Pancreas (tissue), 10 donors: ENCODE results near the gene CLNK. TPM values are rescaled to one million over a fixed set of nuclear protein-coding genes. Genes with fewer than 3 reads are reported as not detected.

ENCODE experiments used
- ATAC-seq, 4 donors: fragments of 200-7000 bp; cut with Tn5 transposase; one replicate each; pipeline versions ENCODE4 v1.8.0 to v1.9.1; 2020; ENCODE audit warnings: mild to moderate bottlenecking in 4 of 4, moderate library complexity in 4 of 4
- DNase-seq, 6 donors: peaks; one replicate each; pipeline ENCODE4 v3.0.0-alpha.2; 2020
- FAIRE-seq: peaks from 2 replicates; lab custom pipeline; 2012; peaks lifted over from hg19 to GRCh38; lab: Jason Lieb, UNC
- H3K27ac ChIP-seq, 4 donors: fragments of 200-600 bp; sonication (generic); 1 replicate in 3 of 4; 2 replicates in 1 of 4; pipeline versions ENCODE4 v1.5.0 to v1.8.0; 2020
- H3K27me3 ChIP-seq, 4 donors: fragments of 200-600 bp; one replicate each; pipeline ENCODE4 v1.8.0; 2021
- H3K36me3 ChIP-seq, 3 donors: fragments of 200-600 bp; sonication (generic) in 1 of 3; one replicate each; pipeline versions ENCODE4 v1.5.0 to v1.8.0; 2020 to 2021
- H3K4me1 ChIP-seq, 3 donors: fragments of 200-600 bp; one replicate each; pipeline ENCODE4 v1.8.0; 2021
- H3K4me3 ChIP-seq, 4 donors: fragments of 200-600 bp; sonication (generic) in 2 of 4; one replicate each; pipeline versions ENCODE4 v1.5.0 to v1.8.0; 2020 to 2021
- H3K9me3 ChIP-seq, 4 donors: fragments of 200-600 bp; one replicate each; pipeline ENCODE4 v1.8.0; 2021
- WGBS, 2 donors: extraction: QIAGEN DNeasy Blood & Tissue Kit; methylation state at CpG; one replicate each; pipeline ENCODE4 v1.1.7; 2013; 5-methylcytosine and 5-hydroxymethylcytosine counted together
- intact Hi-C, 3 donors: fragments of 100-400 bp; cut with DNase I; formaldehyde crosslinking; loops; one replicate each; pipeline versions ENCODE4 v1.11.1 to v1.14.2; 2022
- polyA plus RNA-seq, 2 donors: library from polyadenylated mRNA; stranded (reverse); fragments of 200-250 nt; gene quantifications; one replicate each; pipeline ENCODE4 v1.2.3, GENCODE V29; 2013
- total RNA-seq, 6 donors: library from RNA; stranded (reverse); fragmentation: NEBNext Ultra II Directional in 4 of 6; extraction: Animal tissue kit (Norgen Biotek cat#: 25700) in 4 of 6; gene quantifications; one replicate each; pipeline versions ENCODE4 v1.2.1 to v1.2.4, GENCODE V29; 2021 to 2023
- TF ChIP-seq, protein P1 (sequence below), 4 donors: fragments of 200-600 bp; sonication (generic) in 3 of 4; IDR thresholded peaks; one replicate each; pipeline versions ENCODE4 v1.5.0 to v1.8.0; 2021; ENCODE audit warnings: antibody characterized with exemption in 4 of 4
- donor health status: healthy with polysubstance abuse.
- donor health status: DM: no; HTN: no; CAD: no; lungs with moderate emphysema.
- donor health status: DM: no; HTN: no; CAD: no.
- donor health status: control.
- donor health status: control.
- donor health status: Bipolar disorder and iron deficiency.
- donor health status: DM: yes; HTN: yes; CAD: no.
- donor health status: DM: no; HTN: no; CAD: no.
- donor health status: DM: no; HTN: no; CAD: no.
- donor health status: DM: yes; HTN: yes; CAD: no.

Gene CLNK
- total and polyA plus RNA-seq, 8 donors: 0.02 to 0.19 (median 0.09) TPM; not detected in 2

DNA sequence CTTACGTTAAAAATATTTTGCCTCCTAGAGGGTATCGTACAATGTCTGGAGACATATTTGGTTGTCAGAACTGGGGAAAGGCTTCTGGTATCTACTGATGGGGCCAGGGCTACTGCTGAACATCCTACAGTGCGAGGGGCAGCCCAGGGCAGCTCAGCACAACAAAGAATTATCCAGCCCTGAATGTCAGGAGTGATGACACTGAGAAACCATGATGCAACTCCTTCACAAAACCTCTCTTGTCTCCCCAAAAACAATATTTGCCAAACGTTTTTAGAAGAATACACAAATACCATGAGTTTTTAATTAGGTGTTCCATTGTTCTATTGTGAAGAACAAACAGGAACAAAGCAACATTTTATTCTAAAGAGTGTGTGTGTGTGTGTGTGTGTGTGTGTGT lies 43.4 kb upstream of the CLNK start:
- intact Hi-C loops: no loop called here
- Histone ChIP-seq H3K9me3 (no peaks in the 10 kb centered on the region), H3K27me3 (no peaks in the 10 kb centered on the region), H3K4me3 (no peak overlapping the region), H3K4me1 (no peaks in the 10 kb centered on the region), H3K27ac (no peak overlapping the region), H3K36me3 (no peaks in the 10 kb centered on the region)
- WGBS, 2 donors: 58 to 60% methylated on average over 4 of the region's 4 CpGs
- FAIRE-seq (no peak), ATAC-seq (no peak), DNase-seq (no peak)
- TF ChIP-seq, protein P1, sequence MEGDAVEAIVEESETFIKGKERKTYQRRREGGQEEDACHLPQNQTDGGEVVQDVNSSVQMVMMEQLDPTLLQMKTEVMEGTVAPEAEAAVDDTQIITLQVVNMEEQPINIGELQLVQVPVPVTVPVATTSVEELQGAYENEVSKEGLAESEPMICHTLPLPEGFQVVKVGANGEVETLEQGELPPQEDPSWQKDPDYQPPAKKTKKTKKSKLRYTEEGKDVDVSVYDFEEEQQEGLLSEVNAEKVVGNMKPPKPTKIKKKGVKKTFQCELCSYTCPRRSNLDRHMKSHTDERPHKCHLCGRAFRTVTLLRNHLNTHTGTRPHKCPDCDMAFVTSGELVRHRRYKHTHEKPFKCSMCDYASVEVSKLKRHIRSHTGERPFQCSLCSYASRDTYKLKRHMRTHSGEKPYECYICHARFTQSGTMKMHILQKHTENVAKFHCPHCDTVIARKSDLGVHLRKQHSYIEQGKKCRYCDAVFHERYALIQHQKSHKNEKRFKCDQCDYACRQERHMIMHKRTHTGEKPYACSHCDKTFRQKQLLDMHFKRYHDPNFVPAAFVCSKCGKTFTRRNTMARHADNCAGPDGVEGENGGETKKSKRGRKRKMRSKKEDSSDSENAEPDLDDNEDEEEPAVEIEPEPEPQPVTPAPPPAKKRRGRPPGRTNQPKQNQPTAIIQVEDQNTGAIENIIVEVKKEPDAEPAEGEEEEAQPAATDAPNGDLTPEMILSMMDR (IDR thresholded peaks at IDR 0.05): no peak

DNA sequence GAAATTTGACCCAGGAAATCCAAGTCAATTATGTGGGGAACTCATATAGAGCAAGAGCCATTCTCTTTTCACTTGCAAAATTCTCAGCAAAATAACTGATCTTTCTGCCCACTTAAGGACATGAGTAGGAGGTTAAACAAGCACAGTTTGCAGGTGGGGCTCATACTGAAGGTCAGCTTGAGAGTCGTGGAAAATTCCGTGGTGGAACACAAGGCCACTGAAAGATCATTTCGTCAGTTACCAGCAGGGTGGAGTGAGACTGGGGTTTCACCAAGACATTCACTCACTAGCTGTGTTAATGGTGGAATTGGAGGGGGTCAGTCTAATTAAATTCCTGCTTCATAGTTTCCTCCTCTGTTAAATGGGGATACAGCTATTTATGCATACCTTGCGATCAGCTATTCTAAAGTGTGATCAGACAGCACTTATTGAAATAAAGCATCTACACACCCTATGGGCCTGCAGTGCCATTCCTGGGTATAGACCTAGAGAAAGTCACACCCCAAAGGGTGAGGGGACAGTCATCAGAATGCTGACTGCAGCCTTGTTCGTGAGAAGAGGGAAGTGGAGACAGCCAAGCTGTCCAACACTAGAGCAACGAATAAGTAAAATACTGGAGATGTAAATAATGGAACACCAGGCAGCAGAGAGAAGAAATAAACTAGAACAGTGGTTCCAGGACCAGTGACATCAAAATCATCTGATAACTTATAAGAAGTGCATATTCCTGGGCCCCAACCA lies 42.7 kb upstream of the CLNK start:
- 41 to 46% methylated on average over 6 of the region's 6 CpGs for WGBS, 2 donors
- no peaks in the 10 kb centered on the region for H3K9me3 ChIP-seq
- no peak for ATAC-seq
- no peak for FAIRE-seq
- DNase-seq: no peak
- no peaks in the 10 kb centered on the region for H3K4me1 ChIP-seq
- TF ChIP-seq, protein P1 (IDR thresholded peaks at IDR 0.05): no peak
- H3K27me3 ChIP-seq: no peaks in the 10 kb centered on the region
- no peak overlapping the region for H3K27ac ChIP-seq
- no peaks in the 10 kb centered on the region for H3K36me3 ChIP-seq
- intact Hi-C loops: no loop called here
- H3K4me3 ChIP-seq: no peak overlapping the region

DNA sequence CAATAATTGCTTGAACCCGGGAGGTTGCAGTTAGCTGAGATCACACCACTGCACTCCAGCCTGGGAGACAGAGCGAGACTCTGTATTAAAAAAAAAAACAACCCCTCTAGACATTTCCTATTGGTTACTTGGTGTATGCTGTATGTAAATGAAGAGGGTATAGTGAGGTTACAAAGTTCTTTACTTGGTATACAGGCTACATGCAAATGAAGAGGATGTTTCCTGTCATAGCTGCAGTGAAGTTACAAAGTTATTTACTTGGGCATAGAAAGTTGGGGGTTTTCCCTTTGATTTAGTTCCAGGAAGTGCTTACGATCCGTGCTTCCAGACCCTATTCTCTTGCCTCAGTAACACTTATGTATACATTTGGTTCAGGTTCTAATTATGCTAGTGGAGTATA lies 38.4 kb upstream of the CLNK start:
- TF ChIP-seq, protein P1 (IDR thresholded peaks at IDR 0.05): no peak
- no peak overlapping the region for H3K27ac ChIP-seq
- ATAC-seq: no peak
- no peaks in the 10 kb centered on the region for H3K36me3 ChIP-seq
- no peaks in the 10 kb centered on the region for H3K27me3 ChIP-seq
- H3K4me3 ChIP-seq: no peak overlapping the region
- intact Hi-C loops: no loop called here
- WGBS, 2 donors: 50 to 54% methylated on average over 4 of the region's 4 CpGs
- H3K9me3 ChIP-seq: no peaks in the 10 kb centered on the region
- no peak for FAIRE-seq
- no peak for DNase-seq
- no peaks in the 10 kb centered on the region for H3K4me1 ChIP-seq

DNA sequence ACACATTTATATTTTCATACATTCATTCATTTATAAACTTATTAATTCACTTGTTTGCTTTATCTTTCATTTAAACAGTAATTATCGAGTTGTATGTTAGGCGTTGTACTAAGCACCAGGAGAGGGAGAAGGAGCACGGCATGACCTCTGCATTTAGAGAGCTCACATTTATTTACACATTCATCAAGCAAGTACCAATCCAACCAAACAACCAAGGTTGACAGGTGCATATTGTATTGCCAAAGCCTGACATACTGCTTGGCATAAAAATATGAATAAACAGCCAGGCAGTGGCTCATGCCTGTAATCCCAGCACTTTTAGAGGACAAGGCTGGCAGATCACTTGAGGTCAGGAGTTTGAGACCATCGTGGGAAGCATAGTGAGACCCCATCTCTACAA lies 37.0 kb upstream of the CLNK start:
- H3K9me3 ChIP-seq: no peaks in the 10 kb centered on the region
- H3K36me3 ChIP-seq: no peaks in the 10 kb centered on the region
- H3K27ac ChIP-seq: no peak overlapping the region
- ATAC-seq: peak in 2 of 4 donors; percentile 32 to 50
- H3K4me1 ChIP-seq: no peaks in the 10 kb centered on the region
- intact Hi-C loops: no loop called here
- WGBS, 2 donors: 46 to 49% methylated on average over 4 of the region's 4 CpGs
- no peak for DNase-seq
- H3K27me3 ChIP-seq: no peaks in the 10 kb centered on the region
- no peak overlapping the region for H3K4me3 ChIP-seq
- FAIRE-seq: no peak
- TF ChIP-seq, protein P1 (IDR thresholded peaks at IDR 0.05): no peak

DNA sequence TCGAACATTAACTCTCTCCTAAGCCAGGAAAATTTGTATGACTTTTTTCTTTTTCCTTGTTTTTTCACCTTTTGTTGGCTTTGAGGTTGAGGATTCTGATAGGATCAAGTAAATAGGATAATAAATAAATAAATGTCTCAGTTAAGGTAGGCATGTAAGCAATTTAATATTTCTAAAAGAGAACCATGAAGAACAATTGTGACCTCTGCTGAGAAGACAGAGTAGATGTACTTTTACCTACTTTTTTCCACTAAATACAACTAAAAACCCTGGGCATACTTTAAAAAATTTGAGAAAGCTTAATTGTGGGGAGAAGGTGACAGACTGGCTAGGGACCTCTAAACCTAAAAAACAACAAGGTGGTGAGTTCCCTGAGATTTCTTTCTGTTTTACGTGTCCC lies 31.6 kb upstream of the CLNK start:
- ATAC-seq: no peak
- intact Hi-C loops: no loop called here
- no peak for FAIRE-seq

More for the DNA sequence above, 31.6 kb upstream of the CLNK start:
- Histone ChIP-seq H3K4me1 (no peaks in the 10 kb centered on the region), H3K36me3 (no peaks in the 10 kb centered on the region), H3K27ac (no peak overlapping the region), H3K27me3 (no peaks in the 10 kb centered on the region), H3K9me3 (no peaks in the 10 kb centered on the region), H3K4me3 (no peak overlapping the region)
- WGBS, 2 donors: 58 to 70% methylated on average over 2 of the region's 2 CpGs
- no peak for DNase-seq
- TF ChIP-seq, protein P1 (IDR thresholded peaks at IDR 0.05): no peak
